K562 (cell line): ENCODE data around the gene LINGO4. TPM values are rescaled to one million over a fixed set of nuclear protein-coding genes. Genes with fewer than 3 reads are reported as not detected.

Experiments
- ATAC-seq: fragments of 200-7000 bp; cut with Tn5 transposase; 3 replicates; pipeline ENCODE4 v1.9.1; 2020; ENCODE audit warnings: moderate library complexity
- BruUV-seq: library from RNA; stranded (reverse); fragments of 400-500 nt; replicated peaks from 2 replicates; lab custom pipeline; 2021; lab: Mats Ljungman, UMichigan
- CTCF ChIA-PET: fragments of 300-600 bp; formaldehyde crosslinking; extraction: SDS; loops from one replicate; lab custom pipeline; 2021; ENCODE audit warnings: low intra/inter-chr PET ratio; lab: Yijun Ruan, JAX
- POLR2A ChIA-PET: fragments of 300-600, 350-650 bp; sonication (Branson Sonifier 250); formaldehyde crosslinking; extraction: SDS; loops from one replicate; lab custom pipeline; 2021; ENCODE audit warnings: antibody characterized with exemption, inconsistent platforms; lab: Yijun Ruan, JAX
- DNase-seq, 4 experiments: peaks; one replicate each; pipeline versions ENCODE4 v3.0.0 to v3.0.0-alpha.2; 2011 to 2018; ENCODE audit warnings: low spot score in 3 of 4, mixed read lengths in 3 of 4; ENCODE audit errors: extremely low read depth in 1 of 4
- FAIRE-seq: peaks from 2 replicates; lab custom pipeline; 2011; peaks lifted over from hg19 to GRCh38; lab: Jason Lieb, UNC
- H2AFZ ChIP-seq: 2 replicates; pipeline ENCODE4 v1.6.0; 2011; ENCODE audit warnings: low read depth, low read length, control low read depth, inconsistent platforms
- H3K27ac ChIP-seq: fragments of 200-600 bp; 3 replicates; pipeline ENCODE4 v1.8.0; 2011; ENCODE audit warnings: low read depth, mild to moderate bottlenecking, control low read depth, inconsistent platforms, low read length, moderate library complexity, mixed read lengths; ENCODE audit errors: extremely low read depth
- H3K27me3 ChIP-seq, 2 experiments: fragments of 300-600 bp in 1 of 2; 2 replicates in 1 of 2; 3 replicates in 1 of 2; pipeline versions ENCODE4 v1.6.0 to v1.8.0; 2011; ENCODE audit warnings: inconsistent platforms in 2 of 2, low read length in 2 of 2, mild to moderate bottlenecking in 1 of 2, mixed read lengths in 1 of 2, moderate library complexity in 1 of 2; ENCODE audit not compliant: control insufficient read depth in 2 of 2, insufficient read depth in 2 of 2
- H3K36me3 ChIP-seq: fragments of 300-600 bp; 3 replicates; pipeline ENCODE4 v1.8.0; 2011; ENCODE audit warnings: mild to moderate bottlenecking, low read length, inconsistent platforms; ENCODE audit not compliant: control insufficient read depth, insufficient read depth
- H3K4me1 ChIP-seq, 2 experiments: fragments of 200-600 bp in 1 of 2; replicated peaks in 1 of 2; 2 replicates in 1 of 2; 3 replicates in 1 of 2; pipeline versions ENCODE4 v1.5.1 to v1.8.0; 2011; ENCODE audit warnings: inconsistent platforms in 2 of 2, low read length in 2 of 2, mild to moderate bottlenecking in 1 of 2, mixed read lengths in 1 of 2, moderate library complexity in 1 of 2; ENCODE audit not compliant: control insufficient read depth in 2 of 2, insufficient read depth in 2 of 2
- H3K4me2 ChIP-seq: 2 replicates; pipeline ENCODE4 v1.6.1; 2011; ENCODE audit warnings: low read length, control low read depth, inconsistent platforms, mixed read lengths; ENCODE audit not compliant: insufficient read depth
- H3K4me3 ChIP-seq: fragments of 200-600 bp; sonication (generic), shearing (Covaris generic); 2 replicates; pipeline ENCODE4 v1.5.1; 2016; ENCODE audit warnings: control low read depth, inconsistent platforms
- H3K79me2 ChIP-seq: fragments of 200-600 bp; 3 replicates; pipeline ENCODE4 v1.8.0; 2011; ENCODE audit warnings: low read length, inconsistent platforms; ENCODE audit not compliant: control insufficient read depth, insufficient read depth
- H3K9ac ChIP-seq, 2 experiments: 2 replicates each; pipeline versions ENCODE4 v1.6.0 to v1.6.1; 2011; ENCODE audit warnings: low read depth in 2 of 2, low read length in 2 of 2, control low read depth in 1 of 2, inconsistent platforms in 1 of 2, mild to moderate bottlenecking in 1 of 2, mixed read lengths in 1 of 2; ENCODE audit not compliant: insufficient read depth in 1 of 2
- H3K9me1 ChIP-seq: one replicate; pipeline ENCODE4 v1.6.0; 2011; ENCODE audit warnings: inconsistent platforms, mild to moderate bottlenecking, low read length, moderate library complexity; ENCODE audit not compliant: control insufficient read depth, insufficient read depth
- H3K9me3 ChIP-seq: replicated peaks from 2 replicates; pipeline ENCODE4 v1.5.1; 2011; ENCODE audit warnings: low read depth, low read length, inconsistent platforms; ENCODE audit not compliant: control insufficient read depth, insufficient read depth
- H4K20me1 ChIP-seq: replicated peaks from 2 replicates; pipeline ENCODE4 v1.6.1; 2011; ENCODE audit warnings: low read length, inconsistent platforms, mixed read lengths; ENCODE audit not compliant: control insufficient read depth, insufficient read depth
- HNRNPK ChIP-seq: fragments of 200-400 bp; formaldehyde crosslinking; IDR thresholded peaks from one replicate; pipeline ENCODE4 v1.6.1; 2018; ENCODE audit warnings: mild to moderate bottlenecking, low read depth, low read length; ENCODE audit not compliant: poor library complexity, severe bottlenecking
- KLF16 ChIP-seq: IDR thresholded peaks from 2 replicates; pipeline ENCODE4 v1.6.1; 2016; ENCODE audit warnings: antibody characterized with exemption
- MYC ChIP-seq, 2 experiments: fragments of 250-450 bp in 1 of 2; sonication (Bioruptor Pico) in 1 of 2; IDR thresholded peaks; 2 replicates each; pipeline versions ENCODE4 v1.5.1 to v1.6.1; 2012 to 2021; ENCODE audit warnings: low read depth in 2 of 2, borderline replicate concordance in 1 of 2, improper control_type of control experiment in 1 of 2, low read length in 1 of 2, mild to moderate bottlenecking in 1 of 2, moderate library complexity in 1 of 2
- TEAD2 ChIP-seq: fragments of 450-650 bp; IDR thresholded peaks from 2 replicates; pipeline ENCODE4 v1.6.1; 2016; ENCODE audit warnings: missing genetic modification characterization, control low read depth, missing compliant biosample characterization
- TFAM ChIP-seq: fragments of 250-450 bp; sonication (Bioruptor Pico); conservative IDR thresholded peaks from 2 replicates; pipeline ENCODE4 v1.5.0; 2021; ENCODE audit warnings: mild to moderate bottlenecking, moderate library complexity
- ZNF583 ChIP-seq: fragments of 250-450 bp; sonication (Bioruptor Pico); IDR thresholded peaks from 2 replicates; pipeline ENCODE4 v1.4.0; 2020
- in situ Hi-C: fragments of 300-500 bp; cut with MboI; formaldehyde crosslinking; loops from 4 replicates; pipeline ENCODE4 v1.15.0; 2018; ENCODE audit warnings: inconsistent platforms, mixed read lengths
- intact Hi-C: fragments of 100-400 bp; cut with micrococcal nuclease; formaldehyde crosslinking; loops from 2 replicates; pipeline ENCODE4 v1.14.2; 2022
- polyA plus RNA-seq, 8 experiments: library from polyadenylated mRNA; depleted of rRNA in 4 of 8; stranded (reverse) in 5 of 8; unstranded in 3 of 8; fragments of >200 nt; fragmentation: Nextera tagmentation in 2 of 8; fragmentation: Illumina TruSeq in 1 of 8; extraction: Ambion mirVana in 2 of 8; extraction: Trizol in 1 of 8; gene quantifications; 2 replicates each; pipeline versions ENCODE4 v1.2.1 to v1.2.3, GENCODE V29; 2011 to 2014; ENCODE audit warnings: inconsistent platforms in 1 of 8, missing spikeins in 1 of 8
- total RNA-seq, 7 experiments: library from RNA; depleted of rRNA in 6 of 7; stranded (reverse); fragments of >200 nt in 6 of 7; fragmentation: Illumina TruSeq in 2 of 7; extraction: Trizol in 2 of 7; gene quantifications; 2 replicates each; pipeline versions ENCODE4 v1.2.1 to v1.2.3, GENCODE V29; 2011 to 2021; ENCODE audit warnings: low replicate concordance in 1 of 7

LINGO4 gene
- total and polyA plus RNA-seq, 9 of the 15 experiments (the other 6 are each of a cell fraction or from before 2014, with no cell fraction given): not detected

DNA sequence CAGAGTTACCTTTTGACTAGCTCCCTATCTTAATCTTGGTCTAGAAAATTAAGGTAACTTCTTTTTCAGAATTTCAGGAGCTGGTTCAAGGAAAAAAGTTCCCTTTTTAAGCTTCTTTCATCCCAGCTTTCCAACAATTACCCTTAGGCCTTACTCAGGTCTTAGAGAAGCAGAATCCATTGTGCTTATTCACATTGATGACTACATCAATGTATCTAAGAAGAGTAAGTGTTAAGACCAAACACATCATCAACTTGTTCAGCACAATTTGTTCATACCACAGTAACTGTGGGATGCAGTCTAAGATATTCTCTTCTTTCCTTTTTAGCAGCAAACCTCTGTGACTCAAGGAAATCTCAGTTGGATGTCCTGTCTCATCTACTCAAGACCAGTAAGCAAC, 46.0 kb downstream of the LINGO4 start:
- Histone ChIP-seq H2AFZ (no peak overlapping the region), H3K9me3 (no peaks in the 10 kb centered on the region), H3K9ac (no peak overlapping the region), H3K4me2 (no peak overlapping the region), H3K27ac (no peak overlapping the region), H3K9me1 (no peaks in the 10 kb centered on the region), H3K36me3 (peaks cover 40% of the 10 kb centered on the region; the same call in 2 of the 3 replicates), H3K4me3 (no peak overlapping the region), H3K79me2 (peaks cover 23% of the 10 kb centered on the region; the same call in 2 of the 3 replicates), H3K27me3 (no peaks in the 10 kb centered on the region), H3K4me1 (peaks cover 3 to 4% of the 10 kb centered on the region in 2 experiments; a peak in 3 of 5 replicates), H4K20me1 (no peaks in the 10 kb centered on the region)
- BruUV-seq: no TSS peak
- TF ChIP-seq TFAM (CRISPR knock-in tag): no peak
- TF ChIP-seq MYC (IDR thresholded peaks at IDR 0.05; ENCODE audit: low read depth, low read length): no peak
- TF ChIP-seq MYC (CRISPR knock-in tag; IDR thresholded peaks at IDR 0.05; ENCODE audit: borderline replicate concordance, low read depth): no peak
- no peak for TF ChIP-seq KLF16
- no peak for TF ChIP-seq HNRNPK
- no peak for TF ChIP-seq TEAD2 (tag)
- no peak for TF ChIP-seq ZNF583 (CRISPR knock-in tag)
- ChIA-PET CTCF (interaction anchor here (0.6 kb wide), 1 partner anchor 741 kb away, joined by 3 read pairs; no protein-coding TSS in a partner anchor), POLR2A (interaction anchor here (0.6 to 2.3 kb wide), 4 partner anchors 16 to 1262 kb away, joined by 3 to 11 read pairs (median 3); partner anchors contain the start of gene CTSK)
- intact Hi-C loops (no loop called here), in situ Hi-C loops (no loop called here)
- ATAC-seq: no peak
- DNase-seq: no peak
- FAIRE-seq: no peak
